ENCODE results near the gene PTPRN2.

DNA sequence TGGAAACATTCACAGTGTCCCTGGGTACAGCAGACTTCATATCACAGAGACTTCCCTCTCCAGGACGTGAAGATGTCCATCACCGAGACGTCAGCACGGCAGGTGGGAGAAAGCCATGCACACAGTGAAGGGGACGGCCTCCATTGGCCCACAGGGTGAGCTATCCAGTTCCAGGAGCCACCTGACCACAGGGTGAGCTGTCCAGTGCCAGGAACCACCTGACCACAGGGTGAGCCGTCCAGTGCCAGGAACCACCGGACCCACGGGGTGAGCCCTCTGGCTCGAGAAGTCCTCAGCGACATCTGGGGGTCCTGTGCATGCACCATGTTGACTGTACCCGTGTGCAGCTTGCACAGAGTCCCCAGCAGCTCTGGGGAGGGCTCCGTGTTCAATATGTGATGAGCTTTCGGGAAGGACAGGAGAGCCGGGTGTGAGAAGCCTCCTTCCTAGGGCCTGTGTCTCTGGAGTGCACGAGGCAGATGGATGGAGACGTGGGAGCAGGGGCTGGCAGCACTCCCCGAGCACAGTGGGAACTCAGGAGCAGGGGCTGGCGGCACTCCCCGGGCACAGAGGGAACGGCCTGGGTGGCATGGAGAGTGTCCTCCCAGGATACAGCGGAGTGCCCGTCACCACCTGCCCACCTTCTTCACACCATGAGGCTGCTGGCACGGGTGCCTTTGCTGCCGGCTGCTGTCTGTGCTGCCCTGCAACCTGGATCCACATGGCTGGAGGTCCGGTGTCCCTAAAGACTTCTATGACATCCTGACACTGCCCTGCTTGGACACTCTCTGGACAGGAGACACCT is 634.6 kb downstream of the PTPRN2 start:
- TF ChIP-seq, protein P1, sequence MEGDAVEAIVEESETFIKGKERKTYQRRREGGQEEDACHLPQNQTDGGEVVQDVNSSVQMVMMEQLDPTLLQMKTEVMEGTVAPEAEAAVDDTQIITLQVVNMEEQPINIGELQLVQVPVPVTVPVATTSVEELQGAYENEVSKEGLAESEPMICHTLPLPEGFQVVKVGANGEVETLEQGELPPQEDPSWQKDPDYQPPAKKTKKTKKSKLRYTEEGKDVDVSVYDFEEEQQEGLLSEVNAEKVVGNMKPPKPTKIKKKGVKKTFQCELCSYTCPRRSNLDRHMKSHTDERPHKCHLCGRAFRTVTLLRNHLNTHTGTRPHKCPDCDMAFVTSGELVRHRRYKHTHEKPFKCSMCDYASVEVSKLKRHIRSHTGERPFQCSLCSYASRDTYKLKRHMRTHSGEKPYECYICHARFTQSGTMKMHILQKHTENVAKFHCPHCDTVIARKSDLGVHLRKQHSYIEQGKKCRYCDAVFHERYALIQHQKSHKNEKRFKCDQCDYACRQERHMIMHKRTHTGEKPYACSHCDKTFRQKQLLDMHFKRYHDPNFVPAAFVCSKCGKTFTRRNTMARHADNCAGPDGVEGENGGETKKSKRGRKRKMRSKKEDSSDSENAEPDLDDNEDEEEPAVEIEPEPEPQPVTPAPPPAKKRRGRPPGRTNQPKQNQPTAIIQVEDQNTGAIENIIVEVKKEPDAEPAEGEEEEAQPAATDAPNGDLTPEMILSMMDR (IDR thresholded peaks at IDR 0.05), result no peak
- no peak for TF ChIP-seq POLR2A (IDR thresholded peaks at IDR 0.05)
